ENCODE data around the gene STRIP1.

DNA sequence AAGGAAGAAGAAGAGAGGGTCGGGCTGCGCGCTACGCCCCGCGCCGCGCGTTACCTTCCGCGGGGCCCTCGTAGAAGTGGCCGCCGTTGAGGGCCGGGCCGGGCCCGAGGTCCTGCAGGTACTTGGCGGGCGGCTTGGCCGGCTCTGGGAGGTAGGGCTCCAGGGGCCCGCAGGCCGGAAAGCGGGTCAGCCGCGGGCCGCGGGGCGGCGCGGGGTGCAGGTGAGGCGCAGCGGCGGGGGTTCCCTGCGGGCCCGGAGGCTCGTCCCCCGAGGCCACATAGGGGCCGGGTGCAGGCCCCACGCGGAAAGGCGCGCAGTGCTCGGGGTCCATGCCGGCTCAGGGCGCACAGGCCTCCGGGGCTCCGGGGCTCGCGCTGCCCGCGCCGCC is 35.9 kb downstream of the STRIP1 start:
- no peak for TF ChIP-seq CTCF (IDR thresholded peaks at IDR 0.05 in 8 of 11, conservative IDR thresholded peaks at IDR 0.05 in 3 of 11)
- TF ChIP-seq POLR2A (IDR thresholded peaks at IDR 0.05), result no peak
- TF ChIP-seq POLR2AphosphoS5 (IDR thresholded peaks at IDR 0.05), result no peak
